ENCODE data around the gene TRABD2B. TPM values are rescaled to one million over a fixed set of nuclear protein-coding genes. Genes with fewer than 3 reads are reported as not detected.

The TRABD2B gene
- total and polyA plus RNA-seq, 2 experiments from 2014 or later: 1.00 to 2.3 TPM

DNA sequence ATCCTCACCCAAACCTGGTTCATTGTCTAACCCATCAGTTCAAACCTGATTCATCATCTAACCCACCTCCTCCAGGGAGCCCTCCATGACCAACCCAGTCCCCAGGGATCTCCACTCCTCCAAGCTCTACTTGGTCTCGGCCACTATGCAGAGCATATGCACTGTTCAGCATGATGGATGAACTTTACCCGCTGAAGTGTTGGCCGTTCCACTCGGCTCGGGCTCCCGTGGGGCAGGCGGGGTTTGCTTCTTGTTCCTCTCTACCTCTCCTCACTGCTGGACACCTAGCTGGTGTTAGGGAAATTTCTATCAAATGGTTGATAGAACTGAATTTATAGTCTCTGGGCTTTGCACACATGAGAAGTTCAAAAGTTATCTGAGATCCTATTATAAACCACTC is 111.0 kb downstream of the TRABD2B start:
- Histone ChIP-seq H2AFZ (no peak overlapping the region), H3K27ac (no peak overlapping the region), H3K79me2 (no peaks in the 10 kb centered on the region), H3K36me3 (replicated peaks; ENCODE audit: insufficient read depth, low read depth) (no peaks in the 10 kb centered on the region), H3K4me3 (no peak overlapping the region), H3K27me3 (no peaks in the 10 kb centered on the region), H3K4me2 (no peak overlapping the region), H3K9me3 (ENCODE audit: low read depth) (no peaks in the 10 kb centered on the region), H4K20me1 (ENCODE audit: insufficient read depth, poor library complexity, severe bottlenecking) (no peaks in the 10 kb centered on the region), H3K4me1 (ENCODE audit: insufficient read depth) (peaks cover 14% of the 10 kb centered on the region), H3K9me2 (replicated peaks; ENCODE audit: insufficient read depth) (no peaks in the 10 kb centered on the region)
- TF ChIP-seq, protein P1, sequence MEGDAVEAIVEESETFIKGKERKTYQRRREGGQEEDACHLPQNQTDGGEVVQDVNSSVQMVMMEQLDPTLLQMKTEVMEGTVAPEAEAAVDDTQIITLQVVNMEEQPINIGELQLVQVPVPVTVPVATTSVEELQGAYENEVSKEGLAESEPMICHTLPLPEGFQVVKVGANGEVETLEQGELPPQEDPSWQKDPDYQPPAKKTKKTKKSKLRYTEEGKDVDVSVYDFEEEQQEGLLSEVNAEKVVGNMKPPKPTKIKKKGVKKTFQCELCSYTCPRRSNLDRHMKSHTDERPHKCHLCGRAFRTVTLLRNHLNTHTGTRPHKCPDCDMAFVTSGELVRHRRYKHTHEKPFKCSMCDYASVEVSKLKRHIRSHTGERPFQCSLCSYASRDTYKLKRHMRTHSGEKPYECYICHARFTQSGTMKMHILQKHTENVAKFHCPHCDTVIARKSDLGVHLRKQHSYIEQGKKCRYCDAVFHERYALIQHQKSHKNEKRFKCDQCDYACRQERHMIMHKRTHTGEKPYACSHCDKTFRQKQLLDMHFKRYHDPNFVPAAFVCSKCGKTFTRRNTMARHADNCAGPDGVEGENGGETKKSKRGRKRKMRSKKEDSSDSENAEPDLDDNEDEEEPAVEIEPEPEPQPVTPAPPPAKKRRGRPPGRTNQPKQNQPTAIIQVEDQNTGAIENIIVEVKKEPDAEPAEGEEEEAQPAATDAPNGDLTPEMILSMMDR (IDR thresholded peaks at IDR 0.05; ENCODE audit: poor library complexity): no peak
- no peak for TF ChIP-seq EZH2phosphoT487 (IDR thresholded peaks at IDR 0.05; ENCODE audit: low read depth, severe bottlenecking, unreplicated experiment)
- no peak for TF ChIP-seq EZH2 (IDR thresholded peaks at IDR 0.05; ENCODE audit: borderline replicate concordance)
- DNase-seq (ENCODE audit: low spot score): no peak
- 88% methylated on average over 7 of the region's 7 CpGs for WGBS (ENCODE audit: low lambda C conversion rate, missing lambda C conversion rate)

DNA sequence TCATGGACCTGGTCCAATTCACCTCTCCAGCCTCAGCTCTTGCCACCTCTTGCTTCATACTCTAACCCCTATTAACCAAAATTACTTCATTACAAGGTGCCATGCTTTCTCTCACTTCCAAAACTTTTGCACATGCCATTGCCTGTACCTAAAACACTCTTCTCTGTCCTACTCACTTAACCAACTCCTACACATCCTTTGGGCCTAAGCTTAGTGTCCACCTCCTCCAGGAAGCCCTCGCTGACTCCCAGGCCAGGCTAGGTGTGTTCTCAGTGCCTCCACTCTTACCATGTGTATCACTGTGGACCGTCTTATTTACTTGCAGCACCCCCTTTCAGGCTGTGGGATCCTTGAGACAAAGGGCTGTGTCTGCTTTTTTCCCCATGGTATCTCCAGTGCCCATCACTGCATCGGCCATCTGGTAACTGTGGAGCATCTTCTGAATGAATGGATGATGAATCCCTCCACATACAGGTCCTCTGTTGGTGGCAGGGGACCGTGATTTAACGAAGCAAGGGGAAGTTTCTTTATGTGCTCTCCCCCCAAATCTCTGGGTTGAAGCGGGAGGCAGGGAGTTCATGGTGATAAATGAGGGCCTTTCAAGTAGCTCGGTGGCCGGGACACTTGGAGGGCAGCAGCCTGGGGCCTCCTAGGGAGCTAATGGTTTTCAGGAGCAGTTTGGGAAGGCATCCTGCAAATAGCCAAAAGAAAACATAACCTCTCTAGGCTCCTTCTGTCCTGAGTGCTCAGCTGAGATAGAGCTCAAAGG is 111.9 kb downstream of the TRABD2B start:
- no peaks in the 10 kb centered on the region for H3K36me3 ChIP-seq (replicated peaks; ENCODE audit: insufficient read depth, low read depth)
- H3K27ac ChIP-seq: no peak overlapping the region
- H3K9me2 ChIP-seq (replicated peaks; ENCODE audit: insufficient read depth): no peaks in the 10 kb centered on the region
- 86% methylated on average over 8 of the region's 8 CpGs for WGBS (ENCODE audit: low lambda C conversion rate, missing lambda C conversion rate)
- no peaks in the 10 kb centered on the region for H3K79me2 ChIP-seq
- no peak overlapping the region for H3K4me3 ChIP-seq
- H3K4me2 ChIP-seq: no peak overlapping the region
- no peaks in the 10 kb centered on the region for H3K27me3 ChIP-seq
- H4K20me1 ChIP-seq (ENCODE audit: insufficient read depth, poor library complexity, severe bottlenecking): no peaks in the 10 kb centered on the region
- TF ChIP-seq, protein P1 (IDR thresholded peaks at IDR 0.05; ENCODE audit: poor library complexity): no peak
- TF ChIP-seq EZH2phosphoT487 (IDR thresholded peaks at IDR 0.05; ENCODE audit: low read depth, severe bottlenecking, unreplicated experiment) (no peak), EZH2 (IDR thresholded peaks at IDR 0.05; ENCODE audit: borderline replicate concordance) (no peak)
- H2AFZ ChIP-seq: no peak overlapping the region
- H3K4me1 ChIP-seq (ENCODE audit: insufficient read depth): peaks cover 14% of the 10 kb centered on the region
- no peaks in the 10 kb centered on the region for H3K9me3 ChIP-seq (ENCODE audit: low read depth)
- DNase-seq (ENCODE audit: low spot score): no peak

DNA sequence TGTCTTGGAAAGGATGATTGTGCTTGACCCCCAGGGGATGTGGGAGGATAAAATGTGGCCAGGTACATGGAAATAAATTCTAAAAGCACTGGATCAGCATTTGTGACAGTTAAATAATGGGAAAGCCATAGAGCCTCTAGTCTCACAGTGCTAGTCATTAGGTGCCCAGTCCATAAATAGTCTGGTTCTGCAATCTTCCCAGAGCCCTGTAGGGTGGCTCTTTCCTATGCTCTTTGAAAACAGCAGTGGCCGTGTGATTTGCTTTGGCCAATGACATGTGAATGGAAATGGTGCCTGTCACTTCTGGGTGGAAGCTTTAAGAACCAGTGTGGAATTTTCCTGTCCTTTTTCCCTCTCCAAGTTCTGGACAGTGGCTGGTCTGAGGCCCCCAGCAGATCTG is 113.2 kb downstream of the TRABD2B start:
- TF ChIP-seq EZH2 (IDR thresholded peaks at IDR 0.05; ENCODE audit: borderline replicate concordance) (no peak), EZH2phosphoT487 (IDR thresholded peaks at IDR 0.05; ENCODE audit: low read depth, severe bottlenecking, unreplicated experiment) (no peak)
- TF ChIP-seq, protein P1 (IDR thresholded peaks at IDR 0.05; ENCODE audit: poor library complexity): no peak
- no peaks in the 10 kb centered on the region for H3K79me2 ChIP-seq
- no peaks in the 10 kb centered on the region for H3K9me3 ChIP-seq (ENCODE audit: low read depth)
- DNase-seq (ENCODE audit: low spot score): no peak
- no peak overlapping the region for H3K4me2 ChIP-seq
- H3K9me2 ChIP-seq (replicated peaks; ENCODE audit: insufficient read depth): no peaks in the 10 kb centered on the region
- no peaks in the 10 kb centered on the region for H3K27me3 ChIP-seq
- no peak overlapping the region for H3K27ac ChIP-seq
- no peaks in the 10 kb centered on the region for H4K20me1 ChIP-seq (ENCODE audit: insufficient read depth, poor library complexity, severe bottlenecking)
- no peak overlapping the region for H3K4me3 ChIP-seq
- WGBS (ENCODE audit: low lambda C conversion rate, missing lambda C conversion rate): 97% methylated on average over 1 of the region's 1 CpG
- peaks cover 14% of the 10 kb centered on the region for H3K4me1 ChIP-seq (ENCODE audit: insufficient read depth)
- H2AFZ ChIP-seq: no peak overlapping the region
- no peaks in the 10 kb centered on the region for H3K36me3 ChIP-seq (replicated peaks; ENCODE audit: insufficient read depth, low read depth)

All from hepatocyte (in vitro differentiated cells).